Peyer's patch (tissue), 4 donors: Measurements from ENCODE around the gene FADD. TPM values are rescaled to one million over a fixed set of nuclear protein-coding genes. Genes with fewer than 3 reads are reported as not detected.

Source experiments
- DNase-seq, 3 donors: peaks; one replicate each; pipeline ENCODE4 v3.0.0-alpha.2; 2017 to 2019
- H3K27ac ChIP-seq, 4 donors: fragments of 200-600 bp; sonication (generic); one replicate each; pipeline ENCODE4 v1.5.1; 2016 to 2019
- H3K27me3 ChIP-seq, 2 donors: fragments of 200-600 bp; sonication (generic); one replicate each; pipeline ENCODE4 v1.5.1; 2019
- H3K36me3 ChIP-seq, 3 donors: fragments of 200-600 bp; sonication (generic); one replicate each; pipeline ENCODE4 v1.5.1; 2016 to 2019
- H3K4me1 ChIP-seq, 4 donors: fragments of 200-600 bp; sonication (generic); one replicate each; pipeline ENCODE4 v1.5.1; 2016 to 2019
- H3K4me3 ChIP-seq, 4 donors: fragments of 200-600 bp; sonication (generic); 1 replicate in 3 of 4; 2 replicates in 1 of 4; pipeline ENCODE4 v1.5.1; 2016 to 2019; ENCODE audit warnings: mild to moderate bottlenecking in 1 of 4
- H3K9me3 ChIP-seq, 4 donors: fragments of 200-600 bp; sonication (generic); one replicate each; pipeline ENCODE4 v1.5.1; 2016 to 2019; ENCODE audit warnings: mild to moderate bottlenecking in 1 of 4
- POLR2A ChIP-seq, 2 donors: fragments of 450-650 bp; IDR thresholded peaks; one replicate each; pipeline ENCODE4 v1.5.1; 2017; ENCODE audit warnings: antibody characterized with exemption in 2 of 2, mild to moderate bottlenecking in 2 of 2, moderate library complexity in 2 of 2
- total RNA-seq, 4 donors: library from RNA; depleted of rRNA; stranded (reverse); fragments of >200 nt; gene quantifications; one replicate each; pipeline ENCODE4 v1.1.0, GENCODE V29; 2016
- TF ChIP-seq, protein P1 (sequence below), 6 experiments: fragments of 450-650 bp in 4 of 6; fragments of 200-600 bp in 2 of 6; sonication (generic) in 1 of 6; IDR thresholded peaks; one replicate each; pipeline ENCODE4 v1.5.1; 2017 to 2019; ENCODE audit warnings: antibody characterized with exemption in 6 of 6, mild to moderate bottlenecking in 3 of 6, moderate library complexity in 1 of 6

FADD gene, protein sequence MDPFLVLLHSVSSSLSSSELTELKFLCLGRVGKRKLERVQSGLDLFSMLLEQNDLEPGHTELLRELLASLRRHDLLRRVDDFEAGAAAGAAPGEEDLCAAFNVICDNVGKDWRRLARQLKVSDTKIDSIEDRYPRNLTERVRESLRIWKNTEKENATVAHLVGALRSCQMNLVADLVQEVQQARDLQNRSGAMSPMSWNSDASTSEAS
- 10 to 100 TPM in 3 of 4 donors, 1 to 10 TPM in 1; 9.9 to 33.6 (median 28.8) TPM for total RNA-seq

DNA sequence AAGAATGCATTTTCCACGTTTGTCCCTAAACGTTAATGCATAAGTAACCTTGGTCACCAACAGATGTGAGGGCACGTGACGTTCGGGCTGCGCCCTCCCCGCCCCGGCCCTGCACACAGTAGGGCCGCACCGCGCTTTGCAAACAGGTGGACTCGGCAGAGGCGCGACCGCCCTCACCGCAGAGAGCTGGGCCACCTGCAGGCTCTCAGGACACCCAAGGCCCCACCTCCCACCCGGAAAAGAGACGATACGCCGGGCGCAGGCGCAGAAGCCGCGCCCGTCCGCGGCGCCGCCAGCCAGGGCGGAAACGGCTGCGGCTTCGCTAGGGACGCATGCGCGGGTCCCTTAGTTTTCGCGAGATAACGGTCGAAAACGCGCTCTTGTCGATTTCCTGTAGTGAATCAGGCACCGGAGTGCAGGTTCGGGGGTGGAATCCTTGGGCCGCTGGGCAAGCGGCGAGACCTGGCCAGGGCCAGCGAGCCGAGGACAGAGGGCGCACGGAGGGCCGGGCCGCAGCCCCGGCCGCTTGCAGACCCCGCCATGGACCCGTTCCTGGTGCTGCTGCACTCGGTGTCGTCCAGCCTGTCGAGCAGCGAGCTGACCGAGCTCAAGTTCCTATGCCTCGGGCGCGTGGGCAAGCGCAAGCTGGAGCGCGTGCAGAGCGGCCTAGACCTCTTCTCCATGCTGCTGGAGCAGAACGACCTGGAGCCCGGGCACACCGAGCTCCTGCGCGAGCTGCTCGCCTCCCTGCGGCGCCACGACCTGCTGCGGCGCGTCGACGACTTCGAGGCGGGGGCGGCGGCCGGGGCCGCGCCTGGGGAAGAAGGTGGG is at the start of gene FADD:
Gene FADD (plus strand): TSS at position 377 of the 831 bp plus-strand sequence. CDS start 164 bp downstream, at position 541.
- peak within 1 kb of the TSS; percentile 96 to 100 (median 97) for H3K27ac ChIP-seq
- peak; percentile 85 to 96 (median 92) for DNase-seq
- TF ChIP-seq POLR2A (IDR thresholded peaks at IDR 0.05), result peak; percentile 87 to 89
- TF ChIP-seq, protein P1, sequence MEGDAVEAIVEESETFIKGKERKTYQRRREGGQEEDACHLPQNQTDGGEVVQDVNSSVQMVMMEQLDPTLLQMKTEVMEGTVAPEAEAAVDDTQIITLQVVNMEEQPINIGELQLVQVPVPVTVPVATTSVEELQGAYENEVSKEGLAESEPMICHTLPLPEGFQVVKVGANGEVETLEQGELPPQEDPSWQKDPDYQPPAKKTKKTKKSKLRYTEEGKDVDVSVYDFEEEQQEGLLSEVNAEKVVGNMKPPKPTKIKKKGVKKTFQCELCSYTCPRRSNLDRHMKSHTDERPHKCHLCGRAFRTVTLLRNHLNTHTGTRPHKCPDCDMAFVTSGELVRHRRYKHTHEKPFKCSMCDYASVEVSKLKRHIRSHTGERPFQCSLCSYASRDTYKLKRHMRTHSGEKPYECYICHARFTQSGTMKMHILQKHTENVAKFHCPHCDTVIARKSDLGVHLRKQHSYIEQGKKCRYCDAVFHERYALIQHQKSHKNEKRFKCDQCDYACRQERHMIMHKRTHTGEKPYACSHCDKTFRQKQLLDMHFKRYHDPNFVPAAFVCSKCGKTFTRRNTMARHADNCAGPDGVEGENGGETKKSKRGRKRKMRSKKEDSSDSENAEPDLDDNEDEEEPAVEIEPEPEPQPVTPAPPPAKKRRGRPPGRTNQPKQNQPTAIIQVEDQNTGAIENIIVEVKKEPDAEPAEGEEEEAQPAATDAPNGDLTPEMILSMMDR (IDR thresholded peaks at IDR 0.05), result peak in 2 of 6 experiments; percentile 8 to 16
- H3K4me3 ChIP-seq, result peak within 1 kb of the TSS; percentile 93 to 100 (median 98)
- H3K9me3 ChIP-seq, result no peaks in the 10 kb centered on the region
- H3K36me3 ChIP-seq, result peaks cover 0 to 30% (median 0%) of the 10 kb centered on the region in 3 donors
- H3K4me1 ChIP-seq, result peaks cover 0 to 30% (median 11%) of the 10 kb centered on the region in 4 donors
- no peaks in the 10 kb centered on the region for H3K27me3 ChIP-seq

DNA sequence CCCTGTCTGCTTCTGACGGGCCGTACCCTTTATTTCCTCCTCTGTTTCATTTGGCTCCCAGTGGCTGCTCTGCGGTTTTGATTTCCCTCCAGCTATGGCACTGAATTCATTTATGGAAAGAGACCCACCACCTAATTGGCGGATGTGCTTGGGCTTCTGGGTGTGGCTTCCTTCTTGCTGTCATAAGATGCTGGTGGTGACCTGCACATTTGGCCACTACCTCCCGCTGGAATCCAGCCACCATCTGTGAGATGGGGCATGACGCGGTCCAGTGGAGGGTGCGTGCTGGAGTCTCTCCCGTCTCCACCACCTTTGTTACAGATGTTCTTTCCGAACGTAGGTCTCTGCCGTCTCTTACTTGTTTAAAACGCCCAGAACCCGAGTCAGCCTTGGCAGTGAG is 47.7 kb upstream of the FADD start:
- peaks cover 0 to 10% (median 0%) of the 10 kb centered on the region in 4 donors for H3K4me1 ChIP-seq
- H3K27ac ChIP-seq, result no peak overlapping the region
- DNase-seq, result no peak
- H3K27me3 ChIP-seq, result no peaks in the 10 kb centered on the region
- no peaks in the 10 kb centered on the region for H3K9me3 ChIP-seq
- no peaks in the 10 kb centered on the region for H3K36me3 ChIP-seq
- H3K4me3 ChIP-seq, result no peak overlapping the region
- no peak for TF ChIP-seq POLR2A (IDR thresholded peaks at IDR 0.05)
- TF ChIP-seq, protein P1 (IDR thresholded peaks at IDR 0.05), result no peak

- TF ChIP-seq, protein P1 (IDR thresholded peaks at IDR 0.05), result no peak
- no peak for TF ChIP-seq POLR2A (IDR thresholded peaks at IDR 0.05)
- Histone ChIP-seq H3K9me3 (no peaks in the 10 kb centered on the region), H3K36me3 (no peaks in the 10 kb centered on the region), H3K27ac (no peak overlapping the region), H3K4me3 (no peak overlapping the region), H3K27me3 (no peaks in the 10 kb centered on the region), H3K4me1 (peaks cover 0 to 13% (median 0%) of the 10 kb centered on the region in 4 donors)
- DNase-seq, result no peak
These were observed 46.6 kb upstream of the FADD start for GRCh38 chr11:70156291-70157037.

GRCh38 chr11:70158201-70158600 is 44.9 kb upstream of the FADD start:
- TF ChIP-seq, protein P1 (IDR thresholded peaks at IDR 0.05), result peak in 1 of 6 experiments; percentile 9
- no peak for TF ChIP-seq POLR2A (IDR thresholded peaks at IDR 0.05)
- Histone ChIP-seq H3K27me3 (no peaks in the 10 kb centered on the region), H3K27ac (no peak overlapping the region), H3K9me3 (no peaks in the 10 kb centered on the region), H3K4me3 (no peak overlapping the region), H3K36me3 (no peaks in the 10 kb centered on the region), H3K4me1 (peaks cover 0 to 13% (median 0%) of the 10 kb centered on the region in 4 donors)
- no peak for DNase-seq

DNA sequence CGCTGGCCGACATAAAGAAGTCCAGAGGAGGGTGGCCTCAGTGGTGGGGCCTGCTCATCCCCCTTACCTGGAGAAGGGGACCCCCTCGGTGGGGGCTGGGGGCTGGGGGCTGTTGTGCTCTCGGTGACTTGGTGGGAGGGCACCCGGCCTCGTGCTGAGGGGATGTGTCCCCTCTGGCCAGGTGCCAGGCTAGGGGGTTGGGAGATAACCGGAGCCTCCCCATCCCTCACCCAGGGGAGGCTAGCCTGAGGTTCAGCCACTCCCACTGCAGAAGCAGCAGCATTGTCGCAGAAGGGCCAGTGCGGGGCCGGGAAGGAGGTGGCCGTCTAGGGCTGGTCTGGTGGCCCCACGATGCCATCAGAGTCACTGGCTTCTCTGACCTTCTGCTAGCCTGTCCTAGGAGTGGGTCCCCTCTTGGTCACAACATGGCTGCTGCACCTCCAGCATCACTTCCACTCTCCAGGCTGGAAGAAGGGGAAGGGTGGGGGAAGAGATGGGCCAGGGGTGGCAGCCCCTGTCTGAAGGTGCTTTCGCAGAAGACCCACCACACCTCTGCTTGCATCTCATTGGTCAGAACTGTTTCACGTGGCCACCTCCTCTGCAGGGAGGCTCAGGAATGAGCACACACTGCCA is 44.2 kb upstream of the FADD start:
- H3K27me3 ChIP-seq, result no peaks in the 10 kb centered on the region
- peaks cover 0 to 13% (median 0%) of the 10 kb centered on the region in 4 donors for H3K4me1 ChIP-seq
- no peak overlapping the region for H3K4me3 ChIP-seq
- H3K27ac ChIP-seq, result no peak overlapping the region
- H3K36me3 ChIP-seq, result no peaks in the 10 kb centered on the region
- H3K9me3 ChIP-seq, result no peaks in the 10 kb centered on the region
- no peak for DNase-seq
- no peak for TF ChIP-seq POLR2A (IDR thresholded peaks at IDR 0.05)
- TF ChIP-seq, protein P1 (IDR thresholded peaks at IDR 0.05), result no peak
